IPS-18a (cell line): ENCODE data around the gene PRR5.
"Not testable (repeated sequence)": the region's sequence is repeated elsewhere in the genome, so short reads cannot be mapped to it uniquely, and the experiment has no call there.

Experiments
- H3K27ac ChIP-seq: one replicate; pipeline ENCODE4 v1.5.1; 2013; ENCODE audit warnings: low read length
- H3K27me3 ChIP-seq: one replicate; pipeline ENCODE4 v1.6.1; 2013; ENCODE audit warnings: mild to moderate bottlenecking, low read length; ENCODE audit not compliant: control insufficient read depth, insufficient read depth
- H3K36me3 ChIP-seq: one replicate; pipeline ENCODE4 v1.6.1; 2013; ENCODE audit warnings: low read depth, low read length; ENCODE audit not compliant: control insufficient read depth
- H3K4me1 ChIP-seq: one replicate; pipeline ENCODE4 v1.6.1; 2013; ENCODE audit warnings: low read depth, low read length; ENCODE audit not compliant: control insufficient read depth
- H3K4me3 ChIP-seq: one replicate; pipeline ENCODE4 v1.5.1; 2013; ENCODE audit warnings: low read length
- H3K9ac ChIP-seq: one replicate; pipeline ENCODE4 v1.6.1; 2013; ENCODE audit warnings: mild to moderate bottlenecking, low read length, moderate library complexity
- H3K9me3 ChIP-seq: one replicate; pipeline ENCODE4 v1.6.1; 2013; ENCODE audit warnings: low read depth, low read length; ENCODE audit not compliant: control insufficient read depth

Gene PRR5

DNA sequence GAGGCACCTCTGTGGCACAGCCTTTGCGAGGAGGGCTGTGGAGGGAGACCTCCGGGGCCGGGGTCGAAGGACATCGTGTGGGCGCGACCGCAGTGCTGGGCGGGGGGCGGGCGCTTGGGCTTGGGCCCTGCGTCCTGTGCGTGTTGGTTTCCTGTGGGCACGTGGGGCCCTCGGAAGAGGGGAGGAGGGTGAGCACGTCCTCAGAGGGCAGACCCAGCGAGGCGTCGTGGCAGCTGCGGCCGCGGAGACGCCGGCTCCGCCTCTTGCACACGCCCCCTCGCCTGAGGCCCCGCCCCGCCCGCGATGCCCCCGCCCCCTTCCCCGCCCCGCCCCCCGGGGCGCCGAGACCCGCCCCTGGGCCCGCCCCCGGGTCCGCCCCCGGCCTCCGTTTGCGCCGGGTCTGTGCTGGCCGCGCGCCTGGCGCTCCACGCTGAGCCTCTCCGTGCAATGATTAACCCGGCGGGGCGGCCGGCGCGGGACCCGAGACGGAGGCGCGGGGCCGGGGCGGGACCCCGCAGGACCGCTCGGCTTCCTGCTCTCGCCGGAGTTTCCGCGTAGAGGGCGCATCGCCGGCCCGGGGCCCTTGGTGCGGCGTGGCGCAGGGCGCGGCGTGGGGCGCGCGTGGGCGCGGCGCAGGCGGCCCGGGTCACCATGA is at the start of gene PRR5:
TSS of gene PRR5 (plus strand) at position 381 of the 655 bp plus-strand sequence. CDS start at position 652, 271 bp downstream.
- H3K27ac ChIP-seq, result no peak within 1 kb of the TSS
- peaks cover 11% of the 10 kb centered on the region for H3K4me1 ChIP-seq
- peak within 1 kb of the TSS; percentile 63 for H3K4me3 ChIP-seq
- H3K9me3 ChIP-seq, result no peaks in the 10 kb centered on the region
- no peaks in the 10 kb centered on the region for H3K36me3 ChIP-seq
- H3K27me3 ChIP-seq, result peaks cover 40% of the 10 kb centered on the region
- no peak within 1 kb of the TSS for H3K9ac ChIP-seq

- H3K27ac ChIP-seq, H3K4me3 ChIP-seq, H3K9me3 ChIP-seq, H3K27me3 ChIP-seq, H3K9ac ChIP-seq, H3K4me1 ChIP-seq, H3K36me3 ChIP-seq: not testable (repeated sequence)
These were observed 49.1 kb upstream of the PRR5 start for GRCh38 chr22:44652866-44653265.

- no peaks in the 10 kb centered on the region for H3K9me3 ChIP-seq
- no peaks in the 10 kb centered on the region for H3K27me3 ChIP-seq
- no peak overlapping the region for H3K9ac ChIP-seq
- H3K27ac ChIP-seq, result no peak overlapping the region
- no peak overlapping the region for H3K4me3 ChIP-seq
- no peaks in the 10 kb centered on the region for H3K36me3 ChIP-seq
- peaks cover 18% of the 10 kb centered on the region for H3K4me1 ChIP-seq
These were observed 43.6 kb upstream of the PRR5 start for GRCh38 chr22:44658311-44658953.

DNA sequence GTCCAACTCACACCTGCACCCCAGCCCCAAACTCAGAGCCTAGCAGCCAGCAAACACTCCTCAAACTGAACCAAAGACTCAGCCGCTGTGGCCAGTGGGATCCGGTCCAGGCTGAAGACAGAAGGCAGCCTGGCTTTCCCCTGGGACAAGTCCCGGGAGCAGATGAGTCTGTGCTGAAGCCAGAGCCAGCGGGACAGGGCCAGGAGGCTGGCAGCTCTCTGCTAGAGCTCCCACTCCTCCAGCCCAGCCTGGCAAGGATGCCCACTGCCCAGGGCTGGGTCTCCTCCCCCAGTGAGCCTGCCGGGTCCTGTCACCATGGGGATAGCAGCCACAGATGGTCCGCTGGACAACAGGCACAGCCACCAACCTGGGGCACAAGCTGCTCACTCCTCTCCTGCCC is 42.9 kb upstream of the PRR5 start:
- no peaks in the 10 kb centered on the region for H3K9me3 ChIP-seq
- H3K4me1 ChIP-seq, result peaks cover 18% of the 10 kb centered on the region
- no peak overlapping the region for H3K27ac ChIP-seq
- H3K27me3 ChIP-seq, result no peaks in the 10 kb centered on the region
- no peak overlapping the region for H3K9ac ChIP-seq
- H3K4me3 ChIP-seq, result no peak overlapping the region
- H3K36me3 ChIP-seq, result no peaks in the 10 kb centered on the region

DNA sequence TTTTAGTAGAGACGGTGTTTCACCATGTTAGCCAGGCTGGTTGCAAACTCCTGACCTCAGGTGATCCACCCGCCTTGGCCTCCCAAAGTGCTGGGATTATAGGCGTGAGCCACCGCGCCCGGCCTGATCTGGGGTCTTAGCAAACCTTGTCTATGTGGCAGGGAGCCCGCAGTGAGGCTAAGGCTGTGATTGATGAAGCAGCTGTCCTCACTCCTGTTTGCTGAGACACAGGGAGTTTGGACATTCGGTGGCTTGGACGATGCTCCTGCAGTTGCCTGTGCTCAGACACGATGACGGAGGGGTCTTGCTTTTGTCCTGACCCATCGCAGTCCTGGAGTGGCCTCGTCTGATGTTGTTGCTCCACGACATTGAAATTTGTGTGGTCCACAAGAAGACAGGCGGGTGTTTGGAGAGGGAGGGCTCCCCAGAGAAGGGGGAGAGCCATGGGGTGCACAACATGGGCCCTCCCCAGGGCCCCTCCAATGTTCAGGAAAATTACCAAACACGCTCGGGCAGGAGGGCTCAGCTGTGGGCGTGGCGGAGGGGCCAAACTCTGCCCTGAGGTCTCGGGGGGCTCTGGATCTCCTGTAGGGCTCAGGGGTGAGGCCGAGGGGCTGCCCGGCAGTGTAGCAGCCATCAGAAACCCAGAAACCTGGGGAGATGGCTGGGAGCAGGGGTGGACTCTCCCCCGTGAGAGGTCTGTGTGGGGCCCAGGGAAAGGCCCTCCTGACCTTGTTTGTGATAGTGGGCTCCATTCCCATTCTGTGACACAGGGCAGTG is 41.8 kb upstream of the PRR5 start:
- H3K27me3 ChIP-seq, result no peaks in the 10 kb centered on the region
- H3K27ac ChIP-seq, result no peak overlapping the region
- no peaks in the 10 kb centered on the region for H3K9me3 ChIP-seq
- H3K9ac ChIP-seq, result no peak overlapping the region
- H3K36me3 ChIP-seq, result no peaks in the 10 kb centered on the region
- H3K4me3 ChIP-seq, result no peak overlapping the region
- H3K4me1 ChIP-seq, result peaks cover 18% of the 10 kb centered on the region

DNA sequence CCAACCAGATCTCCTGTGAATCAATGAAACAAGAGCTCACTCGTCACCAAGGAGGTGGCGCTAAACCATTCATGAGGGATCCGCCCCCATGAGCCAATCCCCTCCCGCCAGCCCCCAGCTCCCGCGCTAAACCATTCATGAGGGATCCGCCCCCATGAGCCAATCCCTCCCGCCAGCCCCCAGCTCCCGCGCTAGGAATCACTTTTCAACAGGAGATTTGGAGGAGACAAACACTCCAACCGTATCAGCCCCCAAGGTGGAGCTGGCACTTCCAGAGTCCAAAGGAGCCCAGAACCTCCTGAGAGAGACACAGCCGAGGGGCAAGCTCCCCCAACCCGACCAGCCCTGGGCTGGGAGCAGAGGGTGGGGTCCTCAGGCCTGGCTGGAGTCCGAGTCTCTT is 40.9 kb upstream of the PRR5 start:
- H3K36me3 ChIP-seq, result no peaks in the 10 kb centered on the region

DNA sequence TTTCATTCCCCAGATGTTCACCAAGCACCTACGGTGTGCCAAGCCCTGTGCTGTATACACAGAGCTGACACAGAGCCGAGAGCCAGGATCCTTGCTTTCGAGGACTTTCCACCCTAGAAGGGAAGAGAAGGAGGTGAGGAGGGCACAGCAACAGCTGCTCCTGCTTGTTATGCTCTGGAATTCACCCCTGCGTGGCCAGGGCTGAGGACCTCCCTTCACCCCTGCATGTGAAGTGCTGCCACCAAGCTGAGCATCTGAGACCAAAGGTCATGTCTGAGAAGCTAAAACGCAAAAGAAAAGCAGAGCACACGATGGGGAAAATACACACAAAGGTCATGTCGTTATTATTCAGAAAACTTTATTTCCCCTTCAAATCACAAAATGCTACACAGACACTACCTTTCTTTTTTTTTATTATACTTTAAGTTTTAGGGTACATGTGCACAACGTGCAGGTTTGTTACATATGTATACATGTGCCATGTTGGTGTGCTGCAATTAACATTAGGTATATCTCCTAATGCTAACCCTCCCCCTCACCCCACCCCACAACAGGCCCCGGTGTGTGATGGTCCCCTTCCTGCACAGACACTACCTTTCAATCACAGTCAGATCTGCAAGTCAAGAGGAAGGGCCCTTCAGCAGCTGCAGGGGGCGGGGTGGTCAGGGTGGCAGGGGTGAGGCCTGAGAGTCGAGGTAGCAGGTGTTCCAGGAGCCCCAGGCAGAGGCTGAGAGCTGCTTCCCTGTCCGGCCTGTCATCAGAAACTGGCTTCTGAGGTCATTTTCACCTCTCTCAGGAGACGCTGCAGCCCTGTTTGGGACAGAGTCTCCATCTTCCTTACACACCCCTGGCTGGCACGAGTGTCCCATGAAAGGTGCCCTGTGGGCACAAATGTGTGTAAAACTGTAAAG is 40.1 kb upstream of the PRR5 start:
- H3K9me3 ChIP-seq, result no peaks in the 10 kb centered on the region
- no peak overlapping the region for H3K27ac ChIP-seq
- no peak overlapping the region for H3K9ac ChIP-seq
- H3K4me3 ChIP-seq, result peak overlapping the region; percentile 33
- no peaks in the 10 kb centered on the region for H3K36me3 ChIP-seq
- peaks cover 18% of the 10 kb centered on the region for H3K4me1 ChIP-seq
- H3K27me3 ChIP-seq, result peaks cover 8% of the 10 kb centered on the region

More for the DNA sequence above, 40.9 kb upstream of the PRR5 start:
- peak overlapping the region; percentile 33 for H3K4me3 ChIP-seq
- peaks cover 18% of the 10 kb centered on the region for H3K4me1 ChIP-seq
- no peaks in the 10 kb centered on the region for H3K9me3 ChIP-seq
- no peak overlapping the region for H3K27ac ChIP-seq
- peaks cover under 1% of the 10 kb centered on the region for H3K27me3 ChIP-seq
- no peak overlapping the region for H3K9ac ChIP-seq

GRCh38 chr22:44663256-44663999 is 38.6 kb upstream of the PRR5 start:
- Histone ChIP-seq H3K27ac (no peak overlapping the region), H3K9ac (no peak overlapping the region), H3K4me1 (peaks cover 12% of the 10 kb centered on the region), H3K36me3 (no peaks in the 10 kb centered on the region), H3K4me3 (no peak overlapping the region), H3K9me3 (no peaks in the 10 kb centered on the region), H3K27me3 (peaks cover 19% of the 10 kb centered on the region)

DNA sequence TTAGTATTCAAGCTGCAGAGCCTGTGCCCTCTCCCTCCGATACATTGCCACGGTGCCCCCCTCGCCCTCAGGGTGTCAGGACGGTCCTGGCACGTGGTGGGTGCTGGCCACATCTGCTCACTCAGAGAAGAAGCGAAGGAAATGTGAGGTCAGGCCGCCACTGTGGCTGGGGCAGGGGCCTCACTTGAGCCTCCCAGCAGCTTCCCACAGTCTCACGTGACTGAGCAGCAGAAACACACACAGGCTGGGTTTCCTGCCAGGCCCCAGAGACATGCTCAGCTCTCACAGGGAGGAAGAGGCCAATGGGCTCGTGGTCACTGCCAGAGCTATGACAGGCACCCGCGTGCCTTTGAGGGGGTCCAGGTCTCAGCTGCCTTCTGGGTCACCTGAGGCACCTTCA is 37.9 kb upstream of the PRR5 start:
- Histone ChIP-seq H3K4me1 (peaks cover 12% of the 10 kb centered on the region), H3K9me3 (no peaks in the 10 kb centered on the region), H3K27me3 (peaks cover 21% of the 10 kb centered on the region), H3K36me3 (no peaks in the 10 kb centered on the region), H3K9ac (no peak overlapping the region), H3K27ac (no peak overlapping the region), H3K4me3 (no peak overlapping the region)

- Histone ChIP-seq H3K9ac (no peak overlapping the region), H3K36me3 (no peaks in the 10 kb centered on the region), H3K4me3 (no peak overlapping the region), H3K4me1 (peaks cover 12% of the 10 kb centered on the region), H3K9me3 (no peaks in the 10 kb centered on the region), H3K27me3 (peaks cover 26% of the 10 kb centered on the region), H3K27ac (no peak overlapping the region)
These were observed 36.9 kb upstream of the PRR5 start for GRCh38 chr22:44665115-44665514.
